ENCODE results near the gene ZNF22.

GRCh38 chr10:44961230-44961571 lies 39.5 kb upstream of the ZNF22 start:
- TF ChIP-seq, protein P1, sequence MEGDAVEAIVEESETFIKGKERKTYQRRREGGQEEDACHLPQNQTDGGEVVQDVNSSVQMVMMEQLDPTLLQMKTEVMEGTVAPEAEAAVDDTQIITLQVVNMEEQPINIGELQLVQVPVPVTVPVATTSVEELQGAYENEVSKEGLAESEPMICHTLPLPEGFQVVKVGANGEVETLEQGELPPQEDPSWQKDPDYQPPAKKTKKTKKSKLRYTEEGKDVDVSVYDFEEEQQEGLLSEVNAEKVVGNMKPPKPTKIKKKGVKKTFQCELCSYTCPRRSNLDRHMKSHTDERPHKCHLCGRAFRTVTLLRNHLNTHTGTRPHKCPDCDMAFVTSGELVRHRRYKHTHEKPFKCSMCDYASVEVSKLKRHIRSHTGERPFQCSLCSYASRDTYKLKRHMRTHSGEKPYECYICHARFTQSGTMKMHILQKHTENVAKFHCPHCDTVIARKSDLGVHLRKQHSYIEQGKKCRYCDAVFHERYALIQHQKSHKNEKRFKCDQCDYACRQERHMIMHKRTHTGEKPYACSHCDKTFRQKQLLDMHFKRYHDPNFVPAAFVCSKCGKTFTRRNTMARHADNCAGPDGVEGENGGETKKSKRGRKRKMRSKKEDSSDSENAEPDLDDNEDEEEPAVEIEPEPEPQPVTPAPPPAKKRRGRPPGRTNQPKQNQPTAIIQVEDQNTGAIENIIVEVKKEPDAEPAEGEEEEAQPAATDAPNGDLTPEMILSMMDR (IDR thresholded peaks at IDR 0.05), result no peak
- TF ChIP-seq POLR2A (IDR thresholded peaks at IDR 0.05), result no peak

All from vagina (tissue), 2 donors.